Transverse colon (tissue), 4 donors: ENCODE data around the gene GPR37L1. TPM values are rescaled to one million over a fixed set of nuclear protein-coding genes. Genes with fewer than 3 reads are reported as not detected.

ENCODE experiments used
- DNase-seq: peaks from one replicate; pipeline ENCODE4 v3.0.0-alpha.2; 2019
- H3K27ac ChIP-seq, 4 donors: fragments of 200-600 bp; sonication (generic); 2 replicates each; pipeline ENCODE4 v1.5.1; 2016 to 2018; ENCODE audit warnings: inconsistent platforms in 4 of 4
- H3K27me3 ChIP-seq: fragments of 200-600 bp; sonication (generic); 2 replicates; pipeline ENCODE4 v1.5.1; 2017; ENCODE audit warnings: inconsistent platforms
- H3K36me3 ChIP-seq, 4 donors: fragments of 200-600 bp; sonication (generic); 2 replicates each; pipeline ENCODE4 v1.5.1; 2017 to 2019; ENCODE audit warnings: inconsistent platforms in 4 of 4
- H3K4me1 ChIP-seq, 4 donors: fragments of 200-600 bp; sonication (generic); 2 replicates each; pipeline ENCODE4 v1.5.1; 2017 to 2020; ENCODE audit warnings: inconsistent platforms in 4 of 4
- H3K4me3 ChIP-seq, 4 donors: fragments of 200-600 bp; sonication (generic); 1 replicate in 1 of 4; 2 replicates in 3 of 4; pipeline versions ENCODE4 v1.5.1 to v1.6.1; 2017 to 2019; ENCODE audit warnings: inconsistent platforms in 4 of 4
- H3K9me3 ChIP-seq, 2 donors: fragments of 200-600 bp; sonication (generic); 2 replicates each; pipeline ENCODE4 v1.5.1; 2017 to 2019; ENCODE audit warnings: inconsistent platforms in 2 of 2
- CTCF ChIP-seq, 5 experiments: fragments of 200-600 bp in 3 of 5; fragments of 450-650 bp in 2 of 5; sonication (generic) in 3 of 5; IDR thresholded peaks; 1 replicate in 2 of 5; 2 replicates in 3 of 5; pipeline ENCODE4 v1.5.1; 2016 to 2017; ENCODE audit warnings: antibody characterized with exemption in 5 of 5, inconsistent platforms in 3 of 5, mild to moderate bottlenecking in 2 of 5, moderate library complexity in 1 of 5
- EP300 ChIP-seq: sonication (generic); formaldehyde crosslinking; IDR thresholded peaks from one replicate; pipeline ENCODE4 v1.6.1; 2017; ENCODE audit warnings: antibody characterized with exemption, low read depth
- POLR2A ChIP-seq: fragments of 450-650 bp; IDR thresholded peaks from one replicate; pipeline ENCODE4 v1.6.1; 2016; ENCODE audit warnings: antibody characterized with exemption, mild to moderate bottlenecking, moderate library complexity
- POLR2AphosphoS5 ChIP-seq, 3 donors: sonication (generic); formaldehyde crosslinking; IDR thresholded peaks; one replicate each; pipeline ENCODE4 v1.6.1; 2016; ENCODE audit warnings: antibody characterized with exemption in 3 of 3
- WGBS, 2 donors: methylation state at CpG; one replicate each; pipeline ENCODE4 v1.1.5; 2018; ENCODE audit warnings: low coverage in 1 of 2; 5-methylcytosine and 5-hydroxymethylcytosine counted together
- in situ Hi-C, 4 donors: fragments of 200-750 bp; cut with MboI; loops; one replicate each; pipeline versions ENCODE4 v1.15.0 to v1.15.1; 2017; ENCODE audit warnings: low sequenced_read_pairs in 3 of 4, low pct_ligation_motif_present in 1 of 4, low pct_unique_long_range_greater_than_20kb in 1 of 4
- intact Hi-C: fragments of 100-400 bp; cut with DNase I; formaldehyde crosslinking; loops from one replicate; pipeline ENCODE4 v1.15.1; 2023; ENCODE audit warnings: low total_unique reads
- total RNA-seq, 4 donors: library from RNA; depleted of rRNA; stranded (reverse); fragments of >200 nt; gene quantifications; one replicate each; pipeline ENCODE4 v1.1.0, GENCODE V29; 2016

GPR37L1 gene
- total RNA-seq, 4 donors from 2014 or later: 0.55 to 0.95 TPM; not detected in 2

- in situ Hi-C loops (no loop called here), intact Hi-C loops (no loop called here)
- no peak for TF ChIP-seq CTCF (IDR thresholded peaks at IDR 0.05)
- no peak for TF ChIP-seq EP300
- TF ChIP-seq POLR2A: no peak
- TF ChIP-seq POLR2AphosphoS5 (IDR thresholded peaks at IDR 0.05): no peak
- Histone ChIP-seq H3K36me3 (no peaks in the 10 kb centered on the region), H3K4me3 (no peak overlapping the region), H3K9me3 (no peaks in the 10 kb centered on the region), H3K27me3 (no peaks in the 10 kb centered on the region), H3K27ac (no peak overlapping the region), H3K4me1 (no peaks in the 10 kb centered on the region)
- 91 to 95% methylated on average over 6 of the region's 6 CpGs for WGBS, 2 donors
- DNase-seq: no peak
Observed at GRCh38 chr1:202093858-202094257, 28.9 kb upstream of the GPR37L1 start.

- Histone ChIP-seq H3K36me3 (no peaks in the 10 kb centered on the region), H3K4me3 (no peak overlapping the region), H3K9me3 (no peaks in the 10 kb centered on the region), H3K4me1 (peaks cover 0 to 26% (median 16%) of the 10 kb centered on the region in 4 donors), H3K27ac (peak overlapping the region in 1 of 4 donors; percentile 30), H3K27me3 (no peaks in the 10 kb centered on the region)
- no peak for TF ChIP-seq POLR2A
- no peak for TF ChIP-seq CTCF (IDR thresholded peaks at IDR 0.05)
- TF ChIP-seq EP300: no peak
- TF ChIP-seq POLR2AphosphoS5 (IDR thresholded peaks at IDR 0.05): no peak
- in situ Hi-C loops (no loop called here), intact Hi-C loops (no loop called here)
- WGBS, 2 donors: 33 to 41% methylated on average over 2 to 4 of the region's 4 CpGs
- DNase-seq: no peak
Observed at GRCh38 chr1:202101184-202101583, 21.5 kb upstream of the GPR37L1 start.

- no peaks in the 10 kb centered on the region for H3K9me3 ChIP-seq
- TF ChIP-seq EP300: no peak
- TF ChIP-seq CTCF (IDR thresholded peaks at IDR 0.05): no peak
- TF ChIP-seq POLR2AphosphoS5 (IDR thresholded peaks at IDR 0.05): no peak
- no peak for TF ChIP-seq POLR2A
- WGBS, 2 donors: 67 to 75% methylated on average over 1 to 10 of the region's 10 CpGs
- peak overlapping the region; percentile 92 to 95 (median 92) for H3K27ac ChIP-seq
- no peaks in the 10 kb centered on the region for H3K36me3 ChIP-seq
- H3K4me1 ChIP-seq: peaks cover 14 to 50% (median 40%) of the 10 kb centered on the region in 4 donors
- in situ Hi-C loops (no loop called here), intact Hi-C loops (no loop called here)
- peak; percentile 56 for DNase-seq
- H3K4me3 ChIP-seq: no peak overlapping the region
- H3K27me3 ChIP-seq: no peaks in the 10 kb centered on the region
Observed at GRCh38 chr1:202104073-202104472, 18.6 kb upstream of the GPR37L1 start.

- H3K27ac ChIP-seq: peak overlapping the region; percentile 92 to 95 (median 92)
- intact Hi-C loops (no loop called here), in situ Hi-C loops (no loop called here)
- no peaks in the 10 kb centered on the region for H3K9me3 ChIP-seq
- DNase-seq: peak; percentile 93
- no peak overlapping the region for H3K4me3 ChIP-seq
- no peaks in the 10 kb centered on the region for H3K36me3 ChIP-seq
- no peaks in the 10 kb centered on the region for H3K27me3 ChIP-seq
- TF ChIP-seq CTCF (IDR thresholded peaks at IDR 0.05) (no peak), POLR2A (peak; percentile 26), EP300 (no peak), POLR2AphosphoS5 (IDR thresholded peaks at IDR 0.05) (peak; percentile 70 to 85 (median 81))
- H3K4me1 ChIP-seq: peaks cover 17 to 59% (median 48%) of the 10 kb centered on the region in 4 donors
- 41% methylated on average over 9 of the region's 10 CpGs; no CpG with 5 or more reads in 1 of the 2 donors for WGBS, 2 donors
Observed at GRCh38 chr1:202105571-202106339, 17.0 kb upstream of the GPR37L1 start.
